ENCODE measurements around the gene GLRA3. TPM values are rescaled to one million over a fixed set of nuclear protein-coding genes. Genes with fewer than 3 reads are reported as not detected.
"Not testable (repeated sequence)": the region's sequence is repeated elsewhere in the genome, so short reads cannot be mapped to it uniquely, and the experiment has no call there.

Gene GLRA3
- total RNA-seq, 1 experiment from 2014 or later, result not detected

DNA sequence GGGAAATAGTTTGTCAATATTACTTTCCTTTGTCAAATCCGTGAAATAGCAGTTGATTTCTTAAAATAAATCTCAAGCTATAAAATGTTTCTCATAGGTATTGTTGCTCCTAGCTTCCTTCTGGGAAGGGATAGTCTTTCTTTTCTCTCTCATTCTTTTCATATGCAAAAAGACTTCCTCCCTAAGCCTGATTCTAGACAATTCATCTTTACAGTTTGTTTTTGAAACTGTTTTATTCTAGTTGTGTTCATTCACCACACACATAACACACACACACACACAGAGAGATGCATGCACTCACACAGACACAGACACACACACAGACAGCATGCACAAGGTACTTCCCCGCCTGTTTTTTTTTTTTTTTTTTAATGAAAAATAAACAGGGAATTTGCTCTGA lies 18.2 kb downstream of the GLRA3 start:
- no peak for DNase-seq (ENCODE audit: low spot score)

DNA sequence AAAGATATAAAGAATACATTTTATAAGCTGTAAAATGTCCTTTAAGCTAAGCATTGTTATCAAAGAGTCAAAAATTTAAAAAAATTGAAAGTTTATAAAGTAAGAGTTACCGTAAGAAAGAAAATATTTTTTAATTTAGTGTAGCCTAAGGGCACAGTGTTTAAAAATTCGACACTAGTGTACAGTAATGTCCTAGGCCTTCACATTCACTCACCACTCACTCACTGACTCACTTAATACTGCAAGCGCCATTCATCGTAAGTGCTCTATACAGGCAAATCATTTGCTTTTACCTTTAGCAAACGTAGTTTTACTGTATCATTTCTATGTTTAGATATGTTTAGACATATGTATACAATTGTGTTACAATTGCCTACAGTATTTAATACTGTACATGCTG lies 20.2 kb downstream of the GLRA3 start:
- DNase-seq (ENCODE audit: low spot score), result no peak

- no peak for DNase-seq (ENCODE audit: low spot score)
Observed at GRCh38 chr4:174808119-174808518, 20.9 kb downstream of the GLRA3 start.

DNA sequence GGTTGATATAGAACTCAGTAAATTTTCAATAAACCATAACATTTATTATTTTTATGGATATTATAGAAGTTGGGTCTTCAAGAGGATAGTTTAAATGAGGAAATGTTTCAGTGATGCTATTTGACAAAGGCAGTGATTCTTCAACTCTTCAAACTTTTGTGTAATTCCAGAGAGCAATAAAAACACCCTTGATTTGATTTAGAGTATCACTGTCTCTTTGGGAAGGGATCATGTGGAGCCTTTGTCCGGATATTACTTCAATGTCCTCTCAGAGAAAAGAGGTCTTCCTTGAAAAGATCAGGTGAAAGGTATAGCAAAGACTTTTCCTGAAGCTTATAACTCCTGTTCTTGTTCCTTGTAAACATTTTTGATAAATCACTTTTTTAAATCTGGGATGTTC lies 23.3 kb downstream of the GLRA3 start:
- no peak for DNase-seq (ENCODE audit: low spot score)

GRCh38 chr4:174794543-174795094 lies 34.4 kb downstream of the GLRA3 start:
- peak; percentile 46 for DNase-seq (ENCODE audit: low spot score)

- no peak for DNase-seq (ENCODE audit: low spot score)
Observed at GRCh38 chr4:174789657-174790056, 39.4 kb downstream of the GLRA3 start.

DNA sequence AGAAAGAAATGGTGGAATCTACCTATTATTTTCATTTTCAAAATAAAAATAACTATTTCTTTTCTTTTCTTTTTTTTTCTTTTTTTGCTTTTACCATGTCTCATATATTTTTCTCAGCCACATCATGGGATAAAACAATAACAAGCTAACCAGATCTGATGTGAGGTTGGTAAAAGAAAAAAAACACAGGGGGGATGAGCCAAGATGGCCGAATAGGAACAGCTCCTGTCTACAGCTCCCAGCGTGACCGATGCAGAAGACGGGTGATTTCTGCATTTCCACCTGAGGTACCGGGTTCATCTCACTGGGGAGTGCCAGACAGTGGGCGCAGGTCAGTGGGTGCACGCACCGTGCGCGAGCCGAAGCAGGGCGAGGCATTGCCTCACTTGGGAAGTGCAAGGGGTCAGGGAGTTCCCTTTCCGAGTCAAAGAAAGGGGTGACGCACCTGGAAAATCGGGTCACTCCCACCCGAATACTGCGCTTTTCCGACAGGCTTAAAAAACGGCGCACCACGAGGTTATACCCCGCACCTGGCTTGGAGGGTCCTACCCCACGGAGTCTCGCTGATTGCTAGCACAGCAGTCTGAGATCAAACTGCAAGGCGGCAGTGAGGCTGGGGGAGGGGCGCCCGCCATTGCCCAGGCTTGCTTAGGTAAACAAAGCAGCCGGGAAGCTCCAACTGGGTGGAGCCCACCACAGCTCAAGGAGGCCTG lies 50.6 kb downstream of the GLRA3 start:
- not testable (repeated sequence) for DNase-seq (ENCODE audit: low spot score)

GRCh38 chr4:174775366-174775765 lies 53.7 kb downstream of the GLRA3 start:
- DNase-seq (ENCODE audit: low spot score), result no peak

GRCh38 chr4:174764105-174764729 lies 64.8 kb downstream of the GLRA3 start:
- DNase-seq (ENCODE audit: low spot score), result peak; percentile 56

GRCh38 chr4:174763454-174764104 lies 65.5 kb downstream of the GLRA3 start:
- no peak for DNase-seq (ENCODE audit: low spot score)

GRCh38 chr4:174761451-174761850 lies 67.6 kb downstream of the GLRA3 start:
- no peak for DNase-seq (ENCODE audit: low spot score)

GRCh38 chr4:174757736-174758135 lies 71.3 kb downstream of the GLRA3 start:
- DNase-seq (ENCODE audit: low spot score), result no peak

- no peak for DNase-seq (ENCODE audit: low spot score)
Observed at GRCh38 chr4:174753021-174753420, 76.0 kb downstream of the GLRA3 start.

GRCh38 chr4:174752026-174752425 lies 77.0 kb downstream of the GLRA3 start:
- DNase-seq (ENCODE audit: low spot score), result no peak

GRCh38 chr4:174749091-174749490 lies 80.0 kb downstream of the GLRA3 start:
- no peak for DNase-seq (ENCODE audit: low spot score)

GRCh38 chr4:174746710-174747109 lies 82.3 kb downstream of the GLRA3 start:
- no peak for DNase-seq (ENCODE audit: low spot score)

DNA sequence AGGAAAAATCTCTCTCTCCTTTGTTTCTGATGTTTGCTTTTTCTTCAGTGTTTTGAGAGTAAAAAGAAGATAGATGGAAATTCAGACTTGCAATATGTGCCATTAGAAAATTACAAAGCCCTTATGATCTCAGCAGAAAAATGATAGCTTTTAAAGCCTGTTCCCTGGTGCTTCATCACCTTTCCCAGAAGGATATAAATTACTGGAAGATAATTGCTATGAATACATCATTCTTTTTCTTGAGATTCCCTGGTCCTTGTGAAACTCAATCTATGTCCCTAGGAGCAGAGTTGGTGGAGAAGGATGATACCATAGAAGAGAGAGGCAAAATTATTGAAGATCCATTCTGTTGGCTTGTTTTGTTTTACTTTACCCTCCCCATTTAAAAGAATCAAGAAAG lies 86.5 kb downstream of the GLRA3 start:
- DNase-seq (ENCODE audit: low spot score), result no peak

GRCh38 chr4:174739576-174739975 lies 89.5 kb downstream of the GLRA3 start:
- no peak for DNase-seq (ENCODE audit: low spot score)

- no peak for DNase-seq (ENCODE audit: low spot score)
Observed at GRCh38 chr4:174734181-174734580, 94.9 kb downstream of the GLRA3 start.

GRCh38 chr4:174717828-174718227 lies 111.2 kb downstream of the GLRA3 start:
- no peak for DNase-seq (ENCODE audit: low spot score)

- no peak for DNase-seq (ENCODE audit: low spot score)
Observed at GRCh38 chr4:174716986-174717770, 111.9 kb downstream of the GLRA3 start.
